ENCODE measurements around the gene CNTN4.
"Not testable (repeated sequence)": the region's sequence is repeated elsewhere in the genome, so short reads cannot be mapped to it uniquely, and the experiment has no call there.

CNTN4 gene

DNA sequence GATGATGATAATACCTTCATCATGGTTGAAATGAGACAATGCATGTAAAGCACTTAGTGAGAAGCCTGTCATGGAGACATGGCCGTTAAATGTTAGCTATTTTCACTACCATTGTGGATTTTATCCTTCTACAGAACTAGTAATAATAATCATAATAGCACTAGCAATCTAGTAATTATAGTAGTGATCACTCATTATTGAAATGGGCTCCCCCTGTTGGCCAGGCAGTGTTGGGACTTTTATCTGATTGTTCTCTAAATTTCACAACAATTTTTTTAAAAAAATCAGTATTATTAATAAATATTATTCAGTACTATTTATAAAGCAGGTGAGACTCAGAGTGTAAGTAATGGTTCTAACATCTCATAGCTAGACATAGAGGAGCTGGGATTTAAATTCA is 615.3 kb downstream of the CNTN4 start:
- DNase-seq, result no peak

DNA sequence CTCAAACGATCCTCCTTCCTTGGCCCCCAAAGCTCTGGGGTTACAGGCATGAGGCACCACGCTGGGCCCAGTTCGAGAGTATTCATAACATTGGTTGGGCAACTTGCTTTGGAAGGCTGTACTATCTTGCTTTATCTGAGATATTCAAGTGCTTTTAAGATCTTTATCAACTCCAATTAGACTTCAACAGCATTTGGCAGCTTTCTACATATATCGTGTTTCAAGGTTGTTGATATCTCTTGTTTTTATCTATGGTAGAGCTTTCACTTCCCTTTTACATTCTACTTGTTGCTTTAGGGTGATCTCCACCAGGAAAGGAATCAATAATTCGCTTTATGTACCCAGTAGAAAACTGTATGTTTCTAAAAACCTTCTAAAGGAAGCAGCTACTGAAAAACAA is 616.2 kb downstream of the CNTN4 start:
- DNase-seq, result no peak

DNA sequence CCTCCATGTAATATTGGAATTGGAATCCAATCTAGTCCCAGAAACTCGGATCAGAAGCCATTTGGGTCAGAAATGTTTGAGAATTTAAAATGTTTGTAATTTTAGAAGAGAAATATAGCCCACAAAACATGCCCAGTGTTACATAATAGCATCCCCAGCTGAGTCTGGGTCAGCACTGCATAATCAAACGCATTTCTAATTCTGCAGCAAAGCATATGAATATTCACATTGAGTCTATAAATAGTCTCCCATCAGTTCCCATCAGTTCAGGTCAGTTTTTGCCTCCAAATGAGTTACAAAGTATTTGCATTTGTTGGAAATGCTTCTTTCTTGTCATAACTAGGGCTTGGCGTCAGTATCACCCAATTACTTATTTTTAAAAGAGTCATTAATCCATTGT is 628.4 kb downstream of the CNTN4 start:
- no peak for DNase-seq

DNA sequence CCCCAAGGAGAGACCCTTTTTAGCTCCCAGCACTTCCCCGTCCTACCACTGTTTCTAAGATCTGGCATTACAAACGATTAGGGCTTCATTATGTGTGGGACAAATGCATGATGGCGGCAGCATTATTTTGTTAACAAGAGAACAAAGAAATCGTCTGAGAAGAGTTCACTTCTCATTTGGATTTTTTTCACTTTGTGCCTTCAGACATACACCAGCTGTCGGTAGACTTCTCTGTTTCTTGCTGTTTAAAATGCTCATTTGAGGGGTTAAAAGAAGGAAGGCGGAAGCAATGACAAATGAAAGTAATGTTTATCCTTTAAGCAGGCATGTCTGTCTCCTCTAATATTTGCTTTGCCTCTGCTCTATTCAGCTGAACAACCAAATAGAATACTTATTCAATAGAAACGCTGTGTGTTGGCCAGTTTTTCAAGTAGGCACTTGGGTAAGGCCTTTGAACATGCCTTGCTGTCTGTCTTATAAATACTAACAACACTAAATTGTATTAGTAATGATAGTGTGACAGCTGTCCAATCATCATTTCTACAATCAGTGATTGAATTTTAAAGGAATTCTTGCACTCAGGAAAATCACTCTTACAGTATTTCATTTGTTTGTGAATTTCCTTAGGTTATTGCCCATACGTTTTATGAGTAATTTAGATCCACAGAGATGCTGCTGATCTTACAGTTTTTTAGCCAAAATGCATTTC is 629.1 kb downstream of the CNTN4 start:
- DNase-seq, result no peak

DNA sequence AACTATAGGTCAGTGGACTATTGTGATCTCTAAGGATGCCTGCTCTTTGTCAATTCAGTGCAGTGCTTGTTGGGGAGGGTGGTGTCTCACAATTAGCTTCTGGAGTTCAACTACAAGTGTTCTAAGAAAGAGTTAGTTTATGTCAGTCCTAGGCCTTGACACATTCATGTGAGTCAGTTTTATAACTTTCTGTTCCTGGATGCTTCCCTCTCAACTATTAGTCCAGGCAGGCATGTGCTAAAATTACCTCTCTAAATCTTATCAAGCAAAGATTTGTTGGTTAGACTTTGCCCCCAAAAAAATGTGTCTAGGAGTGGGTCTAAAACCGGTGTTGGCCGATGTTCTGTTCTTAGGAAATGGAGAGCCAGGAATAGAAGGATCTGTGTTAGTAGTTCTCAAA is 633.2 kb downstream of the CNTN4 start:
- no peak for DNase-seq

DNA sequence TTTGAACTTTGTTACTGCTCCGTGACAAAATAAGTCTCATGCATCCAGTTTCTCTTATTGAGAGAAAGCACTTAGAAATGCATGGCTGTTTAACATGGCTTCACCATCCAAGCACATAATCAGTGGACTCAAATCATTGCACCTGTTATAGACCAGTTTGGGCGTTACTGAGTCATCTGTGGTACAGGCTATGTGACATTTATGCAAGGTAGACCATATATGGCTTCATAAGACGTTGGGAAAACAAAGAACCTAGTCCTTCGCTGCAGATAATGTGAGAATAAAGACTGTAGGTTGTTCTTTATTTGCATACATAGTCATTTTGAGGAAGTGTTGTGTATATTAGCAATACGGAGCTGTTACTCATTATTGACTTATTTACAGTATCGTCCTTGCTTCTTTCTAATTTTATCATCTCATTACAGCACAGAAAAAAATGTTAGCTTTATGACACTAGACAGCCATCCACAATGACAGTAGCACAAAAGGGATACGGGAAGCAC is 636.8 kb downstream of the CNTN4 start:
- DNase-seq, result no peak

DNA sequence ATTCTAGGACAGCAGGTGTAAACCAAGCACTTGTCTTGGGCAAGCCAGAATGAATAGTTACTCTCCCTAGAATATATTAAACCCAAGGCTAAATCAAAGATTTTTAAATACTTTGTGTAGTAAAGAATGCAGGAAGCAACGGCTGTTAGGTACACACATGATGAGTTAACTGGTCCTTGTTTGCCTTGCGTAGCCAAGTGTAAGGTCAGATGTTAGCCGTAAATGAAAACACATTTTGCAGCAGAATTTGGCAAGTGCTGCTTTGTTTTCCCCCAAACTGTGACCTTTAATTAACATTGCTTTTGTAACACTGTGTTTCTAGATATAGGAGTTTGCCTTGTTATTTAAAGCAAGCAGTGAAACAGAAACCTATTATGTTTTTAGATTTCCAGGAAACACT is 642.9 kb downstream of the CNTN4 start:
- no peak for DNase-seq

DNA sequence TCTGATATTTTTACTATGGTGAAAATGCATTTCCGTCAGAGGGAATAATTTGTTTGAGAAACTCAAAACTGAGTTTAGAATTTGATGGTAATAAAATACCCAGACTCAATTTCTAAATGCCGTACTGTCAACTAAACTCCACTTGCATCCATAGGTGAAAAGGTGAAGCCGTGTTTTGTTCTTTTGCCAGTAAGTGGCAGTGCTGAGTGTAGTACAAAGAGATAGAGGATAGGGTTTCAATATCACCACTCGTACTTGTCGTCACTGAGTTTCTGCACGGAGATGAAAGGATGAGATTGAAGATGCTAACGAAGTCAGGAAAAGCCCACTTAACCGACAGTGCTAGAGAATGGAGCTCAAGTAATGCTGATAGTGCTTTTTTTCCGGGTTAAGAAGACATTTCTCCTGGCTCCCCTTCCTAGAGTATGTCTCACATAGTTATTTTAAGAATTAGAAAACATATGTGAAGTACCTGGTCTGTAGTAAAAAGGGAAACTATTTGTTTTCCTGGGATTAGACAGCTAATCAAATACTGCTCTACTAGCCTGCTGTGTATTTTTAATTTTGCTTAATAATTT is 666.4 kb downstream of the CNTN4 start:
- DNase-seq, result no peak

DNA sequence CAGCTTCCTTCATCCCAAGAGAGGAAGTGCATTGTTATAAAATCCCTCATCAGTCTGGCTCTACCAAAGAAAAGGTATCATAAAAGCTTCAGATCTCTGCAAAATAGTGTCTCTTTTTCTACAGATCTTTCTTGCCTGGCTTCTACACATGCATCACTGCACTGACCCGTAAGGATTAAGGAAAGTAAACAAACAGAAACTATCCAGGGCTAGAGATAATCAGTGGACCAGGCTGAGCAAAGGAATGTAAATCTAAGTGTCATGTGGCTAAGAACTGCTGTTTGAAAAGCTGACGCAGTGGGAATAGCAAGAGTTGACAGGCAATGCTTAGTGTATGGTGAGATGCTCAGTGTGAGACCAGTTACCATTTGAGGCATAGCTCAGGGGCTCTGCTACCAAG is 671.8 kb downstream of the CNTN4 start:
- DNase-seq, result no peak

DNA sequence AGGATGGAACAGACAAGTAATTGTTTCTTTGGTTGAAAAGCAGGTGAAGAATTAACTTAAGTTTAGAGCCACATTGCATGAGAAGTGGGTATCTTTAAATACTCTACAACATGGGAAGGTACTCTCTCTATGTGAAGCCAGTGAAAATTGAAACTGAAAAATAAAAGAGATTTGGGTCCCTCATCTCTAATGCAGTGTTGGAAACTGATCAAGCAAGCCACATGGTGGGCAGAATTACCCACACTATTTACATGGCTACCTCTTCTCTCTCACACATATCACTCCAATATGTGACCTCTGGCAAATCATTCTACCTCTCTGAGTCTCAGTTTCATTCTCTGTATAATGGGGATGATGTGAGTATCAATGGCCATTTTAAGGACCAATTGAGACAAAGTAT is 672.5 kb downstream of the CNTN4 start:
- no peak for DNase-seq

DNA sequence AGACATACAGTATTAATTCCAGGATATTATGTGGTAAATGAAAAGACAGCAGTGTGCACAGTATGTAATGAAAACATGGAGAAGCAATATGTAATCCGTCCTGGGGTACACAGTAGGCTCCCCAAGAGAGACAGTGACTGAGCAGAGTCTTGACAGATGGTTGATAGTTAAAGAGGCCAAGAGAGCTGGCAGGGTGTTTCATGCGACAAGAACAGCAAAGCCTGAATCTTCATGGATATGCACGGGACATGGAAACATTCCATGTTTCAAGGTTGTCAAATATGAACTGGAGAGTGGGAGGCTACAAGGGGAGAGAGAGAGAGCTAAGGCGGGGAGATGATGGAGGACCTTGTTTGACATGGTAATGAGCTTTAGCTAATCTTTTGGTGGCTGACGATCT is 673.1 kb downstream of the CNTN4 start:
- DNase-seq, result no peak

DNA sequence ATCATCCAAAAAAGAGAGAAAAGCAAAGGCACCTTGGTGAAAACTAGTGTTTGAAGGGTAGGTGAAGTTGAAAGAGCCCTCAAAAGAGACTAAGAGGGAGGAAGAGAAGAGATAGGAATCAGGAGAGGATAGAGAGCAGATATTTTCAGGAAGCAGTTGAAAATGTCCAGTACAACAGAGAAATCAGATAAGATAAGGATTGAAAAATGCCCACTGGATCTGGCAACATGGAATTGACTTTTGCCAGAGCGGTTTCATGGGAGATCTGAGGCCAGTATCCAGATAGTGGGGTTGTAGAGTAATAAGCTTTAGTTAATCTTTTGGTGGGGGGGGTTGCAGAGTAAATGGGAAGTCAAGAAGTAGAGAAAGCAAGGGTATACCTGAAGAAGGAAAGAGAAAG is 674.1 kb downstream of the CNTN4 start:
- DNase-seq, result no peak

DNA sequence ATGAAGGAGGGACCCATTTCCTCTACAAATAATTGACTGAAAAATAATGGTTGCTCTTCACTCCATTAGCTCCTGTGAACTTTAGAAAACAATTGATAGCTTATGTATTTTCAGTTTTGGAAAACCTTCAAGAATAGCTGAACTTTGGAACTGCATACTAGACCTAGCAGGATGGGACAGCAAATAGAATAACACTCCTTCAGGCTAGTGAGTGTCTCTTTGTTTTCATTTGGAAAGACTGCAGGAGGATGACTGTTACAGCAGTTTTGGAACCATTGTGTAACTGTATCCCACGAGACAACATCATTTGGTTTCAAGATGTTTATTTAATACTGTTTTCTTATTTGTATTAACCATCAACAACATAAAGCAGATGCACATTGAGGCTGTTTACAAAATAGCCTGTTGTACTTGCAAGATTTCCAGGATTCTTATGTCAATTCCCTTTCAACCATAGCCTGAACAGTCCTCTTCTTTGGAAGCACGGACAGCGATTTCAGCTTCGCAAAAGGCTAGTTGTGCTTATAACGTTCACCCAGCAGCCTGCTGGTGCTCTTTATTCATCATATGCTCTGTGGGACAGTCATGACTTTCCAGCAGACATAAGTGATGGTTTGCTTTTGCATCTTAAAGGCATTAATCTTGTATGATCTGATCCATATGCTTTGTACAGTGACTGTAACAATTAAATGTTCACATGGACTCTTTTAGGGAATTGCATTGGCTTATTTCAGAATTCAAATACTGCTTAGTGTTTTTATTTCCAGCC is 676.0 kb downstream of the CNTN4 start:
- no peak for DNase-seq

DNA sequence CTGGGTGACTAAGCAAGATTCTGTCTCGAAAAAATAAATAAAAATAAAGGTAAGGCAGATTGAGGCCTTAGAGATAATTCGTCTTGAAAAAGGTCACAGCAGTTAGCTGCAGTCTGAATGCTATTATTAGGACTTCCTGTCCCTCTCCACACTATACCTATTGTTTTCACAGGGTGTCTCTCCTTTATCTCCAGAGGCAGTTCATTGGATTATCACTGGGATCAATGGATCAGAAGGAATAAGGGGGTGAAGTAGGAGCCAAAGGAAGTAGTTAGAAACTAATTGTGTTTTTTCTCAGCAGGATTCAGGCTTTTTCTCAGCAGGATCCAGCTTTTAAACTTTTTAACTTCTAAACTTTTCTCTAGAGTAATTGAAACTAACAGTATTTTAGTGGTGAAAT is 684.6 kb downstream of the CNTN4 start:
- no peak for DNase-seq

DNA sequence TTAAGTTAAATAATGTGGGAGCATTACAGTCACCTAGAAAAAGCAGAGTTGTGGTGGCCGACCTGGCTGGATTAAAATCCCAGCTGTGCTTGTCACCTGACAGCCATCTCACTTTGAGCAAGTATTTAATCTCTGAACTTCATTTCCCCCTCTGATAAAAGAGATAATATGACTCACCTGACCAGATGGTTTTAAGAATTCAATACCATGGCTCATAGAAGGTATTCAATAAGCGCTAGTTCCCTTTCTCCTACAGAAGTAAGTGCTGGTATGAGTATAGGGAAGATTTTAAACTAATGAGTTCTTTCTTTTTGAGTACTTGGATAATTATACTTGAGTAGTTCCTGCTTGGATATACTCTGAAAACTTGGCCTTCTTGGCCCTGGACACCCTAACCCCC is 686.0 kb downstream of the CNTN4 start:
- DNase-seq, result no peak

DNA sequence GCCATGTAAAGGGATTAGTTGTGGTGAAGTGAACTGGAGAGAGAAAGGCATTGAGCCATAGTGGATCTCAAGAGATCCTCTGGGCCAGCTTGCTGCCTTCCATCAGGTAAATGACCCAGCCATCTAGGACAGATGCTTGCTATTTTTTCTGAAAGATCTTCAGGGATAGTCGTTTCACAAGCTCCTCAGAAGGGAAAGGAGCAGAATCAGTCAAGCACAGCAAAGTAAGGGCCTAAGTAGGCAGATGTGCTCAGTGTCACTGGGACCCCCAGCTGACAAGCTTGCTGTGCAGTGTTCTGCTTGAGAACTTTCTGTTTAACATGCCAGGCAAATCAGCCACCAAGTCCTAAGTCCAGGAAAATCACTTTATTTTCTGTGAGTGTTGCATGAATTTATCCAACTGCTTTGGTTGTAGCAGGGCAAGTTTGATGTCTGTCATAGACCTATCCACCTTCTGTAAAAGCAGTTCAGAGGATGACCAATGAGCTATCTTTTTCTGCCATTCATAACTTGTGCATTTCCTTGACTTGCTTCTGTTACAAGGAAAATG is 691.7 kb downstream of the CNTN4 start:
- DNase-seq, result no peak

DNA sequence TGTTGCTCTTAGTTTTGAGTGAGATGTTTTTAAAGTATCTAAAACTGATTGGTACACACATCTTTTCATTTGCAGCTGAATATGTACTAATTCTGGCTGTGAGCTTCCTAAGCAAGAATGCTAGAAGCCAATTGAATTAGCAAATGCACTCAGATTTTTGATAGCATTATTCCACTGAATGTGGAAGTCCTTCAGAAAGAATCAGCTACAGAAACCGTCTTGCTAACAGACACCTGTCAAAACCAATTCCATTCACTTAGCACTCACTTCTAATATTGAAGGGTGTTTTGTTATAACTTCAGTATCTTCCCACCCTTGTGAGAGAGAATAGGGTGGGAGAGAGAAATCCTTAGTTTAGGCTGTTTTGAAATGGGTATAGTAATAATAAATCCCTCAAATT is 693.8 kb downstream of the CNTN4 start:
- no peak for DNase-seq

DNA sequence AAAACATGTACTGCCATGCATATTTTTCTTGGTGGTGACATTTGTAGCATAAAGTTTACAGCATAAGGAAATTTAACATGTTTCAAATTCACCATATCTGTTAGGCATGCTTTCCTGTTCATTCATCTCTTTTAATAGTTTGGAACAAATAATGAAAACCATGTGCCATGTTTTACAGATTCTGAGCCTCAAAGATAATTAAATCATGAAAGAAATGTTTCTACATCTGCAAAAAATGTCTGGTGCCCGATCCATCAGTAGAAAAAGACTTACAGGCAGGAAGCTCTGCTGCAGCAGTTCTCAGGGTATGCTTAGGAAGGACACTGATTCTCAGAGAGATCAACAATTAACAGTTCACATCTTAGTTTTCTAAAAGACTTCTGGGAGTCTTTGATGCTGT is 695.3 kb downstream of the CNTN4 start:
- DNase-seq, result no peak

DNA sequence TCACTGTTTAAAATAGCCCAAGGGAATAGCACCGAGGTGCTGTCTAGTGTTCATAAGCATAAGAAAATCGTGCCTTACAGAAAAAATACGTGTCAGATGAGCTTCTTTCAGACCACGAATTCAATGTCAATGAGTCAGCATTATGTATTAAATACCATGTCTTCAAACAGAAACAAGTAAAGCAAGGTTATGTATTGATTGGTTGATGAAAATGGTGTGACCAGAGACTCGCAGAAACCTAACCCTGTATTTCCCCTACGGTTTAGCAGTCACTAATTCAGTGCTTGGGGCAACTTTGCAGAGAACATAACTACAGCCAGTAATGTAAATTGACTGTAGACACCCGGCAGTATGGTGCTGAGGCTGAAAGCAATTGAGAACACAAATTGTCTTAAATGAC is 703.8 kb downstream of the CNTN4 start:
- DNase-seq, result no peak

DNA sequence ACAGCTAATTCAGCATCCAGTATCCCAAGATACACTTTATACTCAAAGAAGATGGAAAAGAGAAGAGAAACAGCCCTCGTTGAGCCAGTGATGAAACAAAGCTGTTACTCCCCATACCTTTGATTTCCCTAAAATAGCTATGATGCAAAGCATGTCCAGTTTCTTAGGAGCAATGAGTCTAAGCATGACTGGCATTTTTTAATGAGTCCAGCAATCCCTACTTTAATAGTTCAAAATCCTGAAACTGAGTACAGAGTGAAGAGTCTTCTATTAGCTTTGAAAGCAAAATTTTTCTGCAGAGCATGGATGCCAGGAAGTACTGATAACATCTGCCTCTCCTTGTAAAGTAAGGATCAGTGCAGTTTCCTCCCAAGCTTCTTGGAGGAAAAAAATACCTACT is 708.8 kb downstream of the CNTN4 start:
- no peak for DNase-seq

DNA sequence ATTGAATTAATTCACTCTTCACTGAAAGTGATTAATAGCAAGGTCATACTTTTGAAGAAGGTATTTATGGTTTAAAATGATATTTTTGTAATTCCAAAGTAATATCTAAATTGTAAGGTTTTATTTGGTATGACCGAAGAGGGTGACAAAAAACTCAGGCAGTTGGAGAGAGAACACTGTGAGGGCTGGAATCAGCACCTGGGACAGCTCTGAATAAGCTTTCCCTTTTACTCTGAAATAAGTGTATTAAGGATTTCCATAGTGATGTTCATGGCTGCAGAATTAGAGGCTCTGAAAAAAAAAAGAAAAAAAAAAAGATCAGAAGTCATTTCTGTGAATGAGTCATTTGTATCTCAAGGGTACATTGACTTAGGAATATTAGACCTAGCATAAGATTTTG is 712.1 kb downstream of the CNTN4 start:
- no peak for DNase-seq

DNA sequence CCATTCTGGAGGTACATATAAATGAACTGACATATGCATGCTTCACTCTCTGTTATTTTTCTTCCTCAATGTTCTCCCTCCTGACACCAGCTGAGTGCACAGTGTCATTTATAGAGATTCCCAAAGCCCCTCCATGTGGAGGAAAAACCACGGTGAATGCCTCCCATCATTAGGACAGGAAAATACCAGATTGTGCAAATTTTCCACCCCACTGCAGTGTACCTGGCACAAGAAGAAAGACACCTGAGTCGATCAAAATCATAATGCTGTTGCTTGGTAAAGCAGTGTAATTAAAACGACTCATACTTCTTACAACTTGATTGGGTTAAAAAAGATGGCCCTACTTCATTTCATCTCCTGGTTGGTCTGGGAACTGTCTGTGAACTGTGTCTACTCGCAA is 720.9 kb downstream of the CNTN4 start:
- no peak for DNase-seq

DNA sequence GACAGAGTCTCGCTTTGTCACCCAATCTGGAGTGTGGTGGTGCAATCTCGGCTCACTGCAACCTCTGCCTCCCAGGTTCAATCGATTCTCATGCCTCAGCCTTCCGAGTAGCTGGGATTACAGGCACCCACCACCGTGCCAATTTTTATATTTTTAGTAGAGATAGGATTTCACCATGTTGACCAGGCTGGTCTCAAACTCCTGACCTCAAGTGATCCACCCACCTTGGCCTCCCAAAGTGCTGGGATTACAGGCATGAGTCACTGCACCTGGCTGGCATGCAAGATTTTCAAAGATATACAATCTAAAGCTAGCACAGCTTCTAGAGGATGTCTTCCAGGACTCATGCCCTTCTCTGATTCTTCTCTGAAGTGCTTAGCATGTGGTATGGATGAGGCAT is 722.3 kb downstream of the CNTN4 start:
- not testable (repeated sequence) for DNase-seq

DNA sequence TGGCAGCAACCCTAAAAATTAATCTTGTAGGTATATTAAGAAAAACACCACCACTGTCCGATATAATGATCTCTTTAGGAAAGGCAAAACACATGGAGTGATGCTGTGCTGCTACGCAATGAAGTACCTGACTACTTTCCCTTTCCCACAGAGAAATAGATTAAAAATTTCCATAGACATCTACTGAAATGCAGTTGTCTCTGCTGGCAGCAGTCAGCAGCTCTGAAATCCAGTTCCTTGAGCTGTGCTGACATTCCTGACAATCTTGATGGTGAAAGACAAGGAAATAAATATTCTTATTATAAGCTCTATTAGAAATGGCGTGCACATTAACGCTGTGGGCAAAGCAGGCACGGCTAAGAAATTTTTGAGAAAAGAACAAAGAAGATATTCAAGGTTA is 723.9 kb downstream of the CNTN4 start:
- DNase-seq, result no peak
